ENCODE results near the gene ASB17. TPM values are rescaled to one million over a fixed set of nuclear protein-coding genes. Genes with fewer than 3 reads are reported as not detected.

ASB17 gene
- total RNA-seq, 1 donor from 2014 or later, result not detected

Other genes with a start within 250 kb of the ASB17 start
- gene ACADM, start 207.7 kb downstream of the ASB17 start, total RNA-seq, result 31.8 and 54.6 TPM in 2 replicates
- 90.7 and 107 TPM in 2 replicates for gene RABGGTB, start 146.1 kb downstream of the ASB17 start, total RNA-seq
- gene MSH4, start 135.5 kb downstream of the ASB17 start, total RNA-seq, result 0.13 and 0.35 TPM in 2 replicates
- gene ST6GALNAC3, start 142.3 kb upstream of the ASB17 start, total RNA-seq, result 34.6 and 40.9 TPM in 2 replicates